Ovary (tissue), 9 donors: ENCODE data around the gene NLRC4. TPM values are rescaled to one million over a fixed set of nuclear protein-coding genes. Genes with fewer than 3 reads are reported as not detected.

Experiments used
- DNase-seq, 5 donors: peaks; one replicate each; pipeline ENCODE4 v3.0.0-alpha.2; 2019 to 2020
- H3K27ac ChIP-seq, 2 donors: fragments of 200-600 bp; one replicate each; pipeline versions ENCODE4 v1.5.1 to v1.8.0; 2019 to 2022
- H3K27me3 ChIP-seq: fragments of 200-600 bp; one replicate; pipeline ENCODE4 v1.8.0; 2022
- H3K36me3 ChIP-seq: fragments of 200-600 bp; sonication (generic); one replicate; pipeline ENCODE4 v1.5.1; 2019
- H3K4me1 ChIP-seq: one replicate; pipeline ENCODE4 v1.8.1; 2013; ENCODE audit warnings: mild to moderate bottlenecking, moderate library complexity; ENCODE audit not compliant: insufficient read depth
- H3K4me3 ChIP-seq: fragments of 200-600 bp; sonication (generic); one replicate; pipeline ENCODE4 v1.5.1; 2017
- H3K9me3 ChIP-seq, 2 donors: fragments of 200-600 bp in 1 of 2; sonication (generic) in 1 of 2; one replicate each; pipeline versions ENCODE4 v1.5.1 to v1.8.1; 2013 to 2019; ENCODE audit warnings: mild to moderate bottlenecking in 1 of 2, moderate library complexity in 1 of 2
- CTCF ChIP-seq, 3 donors: fragments of 450-650 bp in 2 of 3; fragments of 200-600 bp in 1 of 3; IDR thresholded peaks; one replicate each; pipeline versions ENCODE4 v1.5.1 to v1.8.0; 2016 to 2022; ENCODE audit warnings: antibody characterized with exemption in 3 of 3, mild to moderate bottlenecking in 1 of 3
- EP300 ChIP-seq: sonication (generic); formaldehyde crosslinking; IDR thresholded peaks from one replicate; pipeline ENCODE4 v1.6.1; 2017; ENCODE audit warnings: antibody characterized with exemption
- POLR2A ChIP-seq: fragments of 450-650 bp; IDR thresholded peaks from one replicate; pipeline ENCODE4 v1.6.1; 2017; ENCODE audit warnings: antibody characterized with exemption, mild to moderate bottlenecking, moderate library complexity
- WGBS, 3 donors: extraction: QIAGEN DNeasy Blood & Tissue Kit in 1 of 3; methylation state at CpG; one replicate each; pipeline versions ENCODE4 v1.1.5 to v1.1.7; 2013 to 2017; 5-methylcytosine and 5-hydroxymethylcytosine counted together
- intact Hi-C, 4 donors: fragments of 100-400 bp; cut with DNase I; formaldehyde crosslinking; loops; one replicate each; pipeline versions ENCODE4 v1.11.0 to v1.15.1; 2022 to 2023
- polyA plus RNA-seq, 2 donors: library from polyadenylated mRNA; stranded (reverse); fragments of 200-250 nt in 1 of 2; fragments of 350-450 nt in 1 of 2; fragmentation: Illumina TruSeq in 1 of 2; extraction: RNeasy Lipid Tissue Mini Kit (QIAGEN cat#74804) in 1 of 2; gene quantifications; one replicate each; pipeline ENCODE4 v1.2.3, GENCODE V29; 2013 to 2014
- total RNA-seq, 7 donors: library from RNA; depleted of rRNA in 2 of 7; stranded (reverse); fragments of >200 nt in 2 of 7; fragmentation: NEBNext Ultra II Directional in 3 of 7; extraction: Animal tissue kit (Norgen Biotek cat#: 25700) in 3 of 7; gene quantifications; one replicate each; pipeline versions ENCODE4 v1.1.0 to v1.2.4, GENCODE V29; 2016 to 2023
- donor health status: DM: no; HTN: no; CAD: no; lungs with moderate emphysema.
- donor health status: DM: no; HTN: no; CAD: no.
- donor health status: Bipolar disorder and iron deficiency.
- donor health status: DM: yes; HTN: yes; CAD: no.
- donor health status: DM: no; HTN: no; CAD: no.
- donor health status: DM: yes; HTN: yes; CAD: no.

Gene NLRC4
- total and polyA plus RNA-seq, 9 donors: 0.15 to 1.8 (median 0.38) TPM

GRCh38 chr2:32228181-32228580, 36.5 kb downstream of the NLRC4 start:
- Histone ChIP-seq H3K27me3 (no peaks in the 10 kb centered on the region), H3K36me3 (no peaks in the 10 kb centered on the region), H3K27ac (no peak overlapping the region), H3K4me1 (no peaks in the 10 kb centered on the region), H3K4me3 (no peak overlapping the region), H3K9me3 (no peaks in the 10 kb centered on the region)
- WGBS, 3 donors: 65 to 81% (median 69%) methylated on average over 2 of the region's 2 CpGs
- intact Hi-C loops: no loop called here
- TF ChIP-seq CTCF (IDR thresholded peaks at IDR 0.05) (no peak), POLR2A (no peak)
- no peak for DNase-seq

GRCh38 chr2:32227492-32227891, 37.2 kb downstream of the NLRC4 start:
- no peak overlapping the region for H3K27ac ChIP-seq
- intact Hi-C loops: no loop called here
- H3K4me3 ChIP-seq: no peak overlapping the region

GRCh38 chr2:32222966-32223365, 41.7 kb downstream of the NLRC4 start:
- intact Hi-C loops: no loop called here
- H3K4me1 ChIP-seq: no peaks in the 10 kb centered on the region
- H3K27me3 ChIP-seq: no peaks in the 10 kb centered on the region
- no peak overlapping the region for H3K4me3 ChIP-seq
- DNase-seq: no peak
- 93 to 97% (median 94%) methylated on average over 2 of the region's 2 CpGs for WGBS, 3 donors
- no peak overlapping the region for H3K27ac ChIP-seq
- TF ChIP-seq EP300: no peak
- no peak for TF ChIP-seq CTCF (IDR thresholded peaks at IDR 0.05)
- TF ChIP-seq POLR2A: no peak
- H3K36me3 ChIP-seq: no peaks in the 10 kb centered on the region
- no peaks in the 10 kb centered on the region for H3K9me3 ChIP-seq

More at GRCh38 chr2:32227492-32227891, 37.2 kb downstream of the NLRC4 start:
- Histone ChIP-seq H3K4me1 (no peaks in the 10 kb centered on the region), H3K9me3 (no peaks in the 10 kb centered on the region), H3K27me3 (no peaks in the 10 kb centered on the region), H3K36me3 (no peaks in the 10 kb centered on the region)
- DNase-seq: no peak
- TF ChIP-seq CTCF (IDR thresholded peaks at IDR 0.05) (no peak), EP300 (no peak), POLR2A (no peak)

GRCh38 chr2:32220445-32220844, 44.2 kb downstream of the NLRC4 start:
- H3K4me3 ChIP-seq: no peak overlapping the region
- H3K27ac ChIP-seq: no peak overlapping the region
- DNase-seq: no peak
- no peaks in the 10 kb centered on the region for H3K4me1 ChIP-seq
- TF ChIP-seq CTCF (IDR thresholded peaks at IDR 0.05) (no peak), POLR2A (no peak), EP300 (no peak)
- no peaks in the 10 kb centered on the region for H3K9me3 ChIP-seq
- intact Hi-C loops: no loop called here
- no peaks in the 10 kb centered on the region for H3K36me3 ChIP-seq
- H3K27me3 ChIP-seq: no peaks in the 10 kb centered on the region

GRCh38 chr2:32212295-32212694, 52.4 kb downstream of the NLRC4 start:
- Histone ChIP-seq H3K4me1 (no peaks in the 10 kb centered on the region), H3K4me3 (no peak overlapping the region), H3K27me3 (no peaks in the 10 kb centered on the region), H3K27ac (no peak overlapping the region), H3K9me3 (no peaks in the 10 kb centered on the region), H3K36me3 (no peaks in the 10 kb centered on the region)
- intact Hi-C loops: no loop called here
- WGBS, 3 donors: 75 to 81% (median 78%) methylated on average over 4 of the region's 4 CpGs
- TF ChIP-seq CTCF (IDR thresholded peaks at IDR 0.05): no peak
- no peak for TF ChIP-seq POLR2A
- no peak for TF ChIP-seq EP300
- no peak for DNase-seq
